HG03575 (cell line): ENCODE results near the gene PRKAG2.

Source experiments
- ATAC-seq: cut with Tn5 transposase; IDR thresholded peaks from one replicate; pipeline ENCODE4 v1.9.1; 2021; ENCODE audit not compliant: unreplicated experiment, insufficient number of reproducible peaks, low FRiP score; ENCODE audit errors: extremely low read depth

The PRKAG2 gene

DNA sequence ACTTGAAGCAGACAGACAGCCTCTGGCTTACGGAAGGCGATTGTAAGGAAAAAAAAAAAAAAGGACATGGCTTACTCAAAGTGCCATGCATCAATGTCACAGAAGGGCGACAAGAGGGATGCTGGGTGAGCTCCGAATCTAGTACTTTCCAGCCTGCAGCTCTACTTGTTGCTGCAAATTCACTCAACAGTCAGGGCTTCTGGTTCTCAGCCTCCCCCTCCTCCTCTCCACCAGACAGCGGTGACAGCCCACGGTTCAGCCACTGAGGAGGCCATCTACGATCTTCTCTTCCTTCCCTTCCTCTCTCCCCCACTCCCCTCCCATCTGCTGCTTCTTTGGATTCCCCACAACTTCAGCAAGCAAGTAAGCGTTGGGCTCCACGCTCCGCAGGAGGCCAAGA lies 63.5 kb downstream of the PRKAG2 start:
- ATAC-seq: no peak

DNA sequence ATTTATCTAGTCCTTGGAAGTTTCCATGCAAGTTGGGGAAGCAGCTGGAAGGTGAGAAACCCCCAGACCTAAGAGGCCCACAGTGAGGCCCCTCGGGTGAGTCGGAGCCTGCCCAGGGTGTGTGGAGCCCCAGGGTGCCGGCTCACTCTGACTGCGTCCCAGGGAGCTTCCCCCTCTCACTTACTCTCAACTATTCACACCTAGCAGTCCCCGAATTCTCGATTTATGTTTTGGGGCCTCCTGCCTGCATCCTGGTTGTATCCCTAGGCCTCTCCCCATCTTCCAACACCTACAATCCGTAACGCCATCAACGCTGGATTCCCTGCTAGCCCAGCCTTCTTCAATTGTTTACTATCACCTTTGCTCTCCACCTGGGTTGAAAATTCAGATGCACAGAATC lies 63.9 kb downstream of the PRKAG2 start:
- ATAC-seq: no peak

- no peak for ATAC-seq
Observed at GRCh38 chr7:151810441-151811232, 66.3 kb downstream of the PRKAG2 start.

- ATAC-seq: no peak
Observed at GRCh38 chr7:151809864-151810170, 67.1 kb downstream of the PRKAG2 start.

DNA sequence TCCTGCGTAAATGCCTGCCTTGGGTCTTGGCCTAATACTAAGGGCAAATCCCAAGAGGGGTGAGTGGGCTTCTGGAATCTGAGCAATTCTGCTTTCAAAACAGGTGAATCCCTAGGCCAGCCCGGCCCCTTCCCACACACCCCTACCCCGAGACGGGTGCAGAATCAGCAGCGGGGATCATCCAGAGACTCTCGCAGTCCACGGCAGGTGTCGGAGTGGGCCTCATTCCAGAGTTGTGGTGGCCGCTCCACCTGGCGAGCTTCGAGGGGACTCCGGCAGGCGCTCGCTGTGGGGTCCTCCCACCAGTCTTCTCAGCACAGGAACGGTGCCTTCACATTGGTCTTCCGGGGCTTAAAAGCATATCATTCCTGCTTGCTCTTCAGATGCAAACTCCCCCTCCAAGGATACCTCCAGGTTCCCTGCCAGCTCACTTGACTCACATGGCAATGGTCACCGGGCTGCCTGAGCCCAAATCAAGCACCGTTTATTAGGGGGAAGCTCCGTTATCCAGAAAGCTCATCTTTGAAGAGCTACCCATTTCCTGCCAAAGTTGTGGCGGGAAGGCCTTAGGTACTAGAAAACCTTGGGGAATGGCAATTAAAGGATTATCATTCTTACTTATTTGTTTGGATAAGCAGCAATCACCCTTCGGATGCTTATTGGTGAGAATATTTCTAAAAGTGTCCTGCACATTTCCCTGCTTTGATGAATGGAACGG lies 67.6 kb downstream of the PRKAG2 start:
- no peak for ATAC-seq

DNA sequence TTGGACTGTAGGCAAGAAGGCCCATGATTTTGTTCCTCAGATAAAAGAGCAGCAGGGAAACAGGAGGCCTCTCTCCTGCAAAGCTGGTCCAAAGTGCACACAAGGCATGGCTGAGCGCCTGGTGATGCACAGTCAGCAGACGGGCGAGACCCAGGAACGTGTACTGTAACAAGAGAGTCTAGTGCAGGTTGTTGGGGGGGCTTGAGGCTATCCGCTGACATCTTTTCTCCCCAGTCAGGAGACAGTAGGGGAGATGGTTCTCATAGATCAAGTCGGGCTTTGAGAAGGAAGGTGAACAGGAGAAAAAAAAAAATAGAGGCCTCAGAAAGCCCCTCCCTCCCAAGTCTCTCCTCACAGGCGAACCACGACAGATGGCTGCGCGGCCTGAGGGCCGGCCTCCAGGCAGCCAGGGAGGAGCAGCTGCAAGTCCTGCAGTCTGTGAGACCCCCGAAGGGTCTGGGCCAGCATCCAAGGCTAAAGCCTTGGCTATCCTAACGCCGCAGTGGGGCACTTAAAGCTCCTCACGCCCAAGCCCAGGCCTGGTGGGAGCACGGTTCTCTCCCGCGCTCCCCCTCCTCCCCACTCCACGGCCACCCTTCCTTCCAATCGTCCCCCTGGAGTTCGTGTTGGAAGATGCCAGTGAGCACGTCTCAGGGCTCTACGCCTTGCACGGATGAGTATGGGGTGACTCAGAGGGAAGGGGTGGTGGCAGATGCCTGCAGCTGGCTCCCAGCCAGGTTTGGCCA lies 68.3 kb downstream of the PRKAG2 start:
- no peak for ATAC-seq

GRCh38 chr7:151807846-151808245 lies 69.1 kb downstream of the PRKAG2 start:
- no peak for ATAC-seq

DNA sequence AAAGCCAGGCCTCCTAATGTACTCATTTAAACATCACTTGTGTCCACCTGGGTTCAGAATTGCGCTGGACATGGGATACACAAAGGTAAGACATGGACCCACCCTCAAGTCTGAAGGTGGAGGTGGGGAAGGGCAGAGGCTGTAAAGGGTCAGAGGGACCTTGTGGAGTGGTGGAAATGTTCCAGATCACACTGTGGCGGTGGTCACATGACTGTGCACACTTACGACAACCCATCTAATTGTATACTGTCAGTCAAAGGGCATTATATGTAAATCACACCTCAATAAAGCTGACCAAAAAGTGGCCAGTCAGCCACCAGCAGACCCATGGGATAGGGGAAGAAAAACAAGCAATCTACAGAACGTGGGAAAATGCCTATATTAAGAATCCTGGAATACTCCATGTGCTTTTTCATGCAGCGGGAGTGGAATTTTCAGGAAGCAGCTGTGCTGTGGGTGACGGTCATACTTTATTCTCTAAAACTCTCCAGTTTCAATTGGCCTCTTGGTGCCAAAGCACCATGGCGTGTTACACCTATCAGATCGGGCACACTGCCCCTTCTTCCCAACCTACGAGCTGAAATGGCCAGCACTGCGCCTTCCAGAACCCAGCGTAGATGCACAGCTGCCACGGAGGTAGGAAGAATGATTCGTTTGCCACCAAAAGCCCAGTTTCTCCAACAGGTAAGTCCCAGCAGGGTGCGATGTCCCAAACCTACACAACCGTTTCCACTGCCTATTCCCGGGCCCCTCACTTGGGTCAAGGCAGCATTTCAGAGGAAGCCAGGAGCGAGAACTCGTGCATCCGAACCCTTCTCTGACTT lies 69.8 kb downstream of the PRKAG2 start:
- ATAC-seq: no peak

DNA sequence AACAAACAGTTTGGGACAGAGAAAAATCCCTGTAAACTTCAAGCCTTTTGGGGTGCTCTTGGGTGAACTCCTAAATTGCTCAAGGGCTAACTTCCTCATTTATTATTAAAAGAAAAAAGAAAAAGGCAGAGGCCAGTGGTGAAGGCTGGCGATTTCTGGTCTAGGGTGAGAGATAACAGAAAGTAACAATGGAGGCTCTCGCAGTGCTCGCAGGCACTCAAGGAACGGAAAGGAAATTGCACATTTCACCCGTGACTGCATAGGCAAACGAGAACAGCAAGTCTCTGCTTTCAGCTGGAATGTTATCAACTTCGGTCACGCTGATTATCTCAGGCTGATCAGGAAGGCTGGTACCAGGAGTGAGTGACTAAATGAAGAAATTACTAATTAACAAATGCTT lies 70.7 kb downstream of the PRKAG2 start:
- ATAC-seq: no peak

DNA sequence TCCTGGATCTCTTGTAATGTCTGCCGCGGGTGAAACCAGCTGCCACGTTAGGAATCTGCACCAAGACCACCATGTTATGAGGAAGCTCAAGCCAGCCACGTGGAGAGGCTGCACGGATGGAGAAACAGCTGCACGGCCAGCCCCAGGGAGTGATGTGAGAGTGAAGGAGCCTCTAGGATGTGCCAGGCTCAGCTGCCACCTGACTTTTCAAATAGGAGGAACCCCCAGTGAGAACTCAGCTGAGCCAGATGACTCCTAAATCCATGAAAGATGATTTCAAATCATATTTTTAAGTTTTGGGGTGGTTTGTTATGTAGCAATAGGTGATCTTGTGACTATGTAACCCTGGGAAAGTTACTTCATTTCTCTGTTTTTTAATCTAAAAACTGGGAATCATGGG lies 71.7 kb downstream of the PRKAG2 start:
- no peak for ATAC-seq

DNA sequence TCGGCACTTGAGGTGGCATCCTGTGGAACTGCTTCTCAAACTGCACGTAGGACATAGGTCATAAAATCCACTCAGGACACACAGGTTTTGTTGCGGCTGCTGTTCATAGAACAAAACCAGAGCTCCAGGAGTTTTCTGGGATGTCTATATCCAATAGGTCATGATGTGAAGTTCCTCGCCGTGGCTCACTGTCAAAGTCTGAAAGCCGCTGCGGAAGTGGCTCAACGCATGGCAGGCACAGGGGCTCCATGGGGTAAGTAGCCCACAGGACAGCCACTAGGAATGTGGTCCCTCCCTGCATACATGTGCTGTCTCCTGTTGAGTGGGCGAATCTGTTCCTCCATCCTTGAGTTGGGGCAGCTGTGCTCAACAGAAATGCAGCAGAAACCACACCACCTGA lies 72.2 kb downstream of the PRKAG2 start:
- no peak for ATAC-seq

DNA sequence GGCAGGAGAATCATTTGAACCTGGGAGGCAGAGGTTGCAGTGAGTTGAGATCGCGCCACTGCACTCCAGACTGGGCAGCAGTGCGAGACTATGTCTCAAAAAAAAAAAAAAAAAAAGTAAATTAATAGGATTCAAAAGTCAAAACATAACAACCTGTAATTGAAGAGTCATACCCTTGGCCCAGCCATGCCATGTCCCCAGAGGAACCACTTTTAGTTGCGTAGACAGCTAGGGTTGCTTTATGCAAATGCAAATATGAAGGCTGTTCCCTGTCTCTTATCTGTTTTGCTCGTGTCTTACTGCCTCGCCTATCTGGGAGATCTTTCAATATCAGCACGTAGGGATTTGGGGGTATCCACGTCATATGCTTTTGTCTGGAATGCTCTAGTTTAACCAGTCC lies 73.1 kb downstream of the PRKAG2 start:
- ATAC-seq: no peak

DNA sequence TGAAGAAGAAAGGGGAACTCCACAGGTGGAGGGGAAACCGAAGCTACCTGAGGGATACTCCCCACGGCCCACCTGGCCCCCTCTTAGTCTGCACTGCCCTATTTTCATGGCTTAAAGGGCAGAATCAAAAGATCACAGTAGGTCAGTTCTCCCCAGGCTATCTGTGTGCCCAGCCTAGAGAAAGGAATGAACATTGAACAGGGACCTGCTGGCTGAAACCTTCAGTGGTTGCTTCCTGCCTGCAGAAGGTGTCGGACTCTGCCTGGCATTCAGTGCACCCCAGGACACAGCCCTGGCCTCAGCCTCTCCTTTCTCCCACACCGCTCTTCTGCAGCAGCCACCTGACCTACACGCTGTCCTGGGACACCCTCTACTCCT lies 74.5 kb downstream of the PRKAG2 start:
- no peak for ATAC-seq

DNA sequence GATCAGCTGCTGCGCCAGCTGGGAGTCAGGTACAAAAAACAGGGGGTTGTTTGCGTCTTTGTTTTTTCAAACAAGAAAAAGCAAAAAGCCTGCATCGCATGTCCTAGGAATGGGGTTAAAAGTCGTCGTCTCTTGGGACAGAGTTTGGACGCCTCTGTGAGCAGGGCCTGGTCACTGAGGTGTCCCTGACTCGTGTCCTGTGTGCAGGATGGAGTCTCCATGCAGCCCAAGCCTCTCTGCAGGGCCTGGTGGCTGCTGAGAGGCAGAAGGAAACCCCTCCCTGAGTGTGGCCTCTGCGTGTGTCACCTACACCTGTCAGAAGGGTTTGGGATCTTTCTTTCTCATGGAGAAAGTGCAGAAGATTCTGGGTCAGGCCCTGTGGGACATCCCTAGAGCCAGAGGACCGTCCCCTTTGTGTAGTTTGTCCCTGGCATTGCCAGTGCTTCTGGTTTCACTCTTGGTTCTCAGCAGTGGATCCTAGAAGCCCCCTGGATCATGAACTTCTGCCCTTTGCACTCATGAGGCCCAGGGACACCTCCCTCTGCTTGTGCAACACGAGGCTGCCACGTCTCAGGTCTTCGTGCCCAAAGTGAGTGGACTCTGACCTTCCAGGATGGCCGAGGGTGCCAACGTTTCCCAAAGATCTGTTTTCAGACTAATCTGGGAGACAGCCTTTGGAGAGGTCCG lies 75.0 kb downstream of the PRKAG2 start:
- no peak for ATAC-seq

DNA sequence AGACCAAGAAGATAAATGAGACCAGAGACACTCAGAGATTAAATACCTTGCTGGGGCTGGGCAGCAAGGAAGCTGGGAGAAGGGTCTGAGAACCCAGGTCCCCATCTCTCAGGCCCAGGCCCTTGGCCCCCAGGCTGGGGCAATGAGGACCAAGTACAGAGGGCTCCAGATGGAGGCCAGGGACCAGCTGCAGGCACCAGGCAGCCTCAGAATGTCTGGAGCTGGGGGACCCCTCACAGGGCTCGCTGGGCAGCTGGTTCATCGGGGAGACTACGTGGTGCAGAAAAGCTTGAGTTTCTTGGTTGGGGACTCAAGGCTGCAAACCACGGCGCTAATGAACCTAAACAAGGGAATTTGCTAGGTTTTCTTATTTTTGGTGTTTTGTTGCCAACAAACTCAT lies 75.6 kb downstream of the PRKAG2 start:
- no peak for ATAC-seq

- ATAC-seq: no peak
Observed at GRCh38 chr7:151800861-151801260, 76.1 kb downstream of the PRKAG2 start.

DNA sequence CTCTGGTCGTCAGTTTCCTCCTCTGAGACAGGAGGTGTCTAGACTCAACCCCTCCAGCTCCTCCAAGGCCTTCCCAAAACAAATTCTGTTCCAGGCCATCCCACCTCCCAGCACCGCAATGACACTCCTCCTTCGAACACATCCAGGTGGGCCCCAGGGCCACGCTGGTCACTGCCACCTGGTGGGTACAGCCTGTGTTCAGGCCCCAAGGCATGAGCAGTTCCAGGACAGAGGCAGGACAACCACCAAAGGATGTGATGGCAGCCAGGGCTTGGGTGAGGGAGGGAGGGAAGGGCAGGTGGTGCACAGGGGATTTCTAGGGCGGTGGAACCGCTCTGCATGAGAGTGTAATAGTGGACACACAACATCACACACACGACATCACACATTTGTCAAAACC lies 76.5 kb downstream of the PRKAG2 start:
- ATAC-seq: no peak

DNA sequence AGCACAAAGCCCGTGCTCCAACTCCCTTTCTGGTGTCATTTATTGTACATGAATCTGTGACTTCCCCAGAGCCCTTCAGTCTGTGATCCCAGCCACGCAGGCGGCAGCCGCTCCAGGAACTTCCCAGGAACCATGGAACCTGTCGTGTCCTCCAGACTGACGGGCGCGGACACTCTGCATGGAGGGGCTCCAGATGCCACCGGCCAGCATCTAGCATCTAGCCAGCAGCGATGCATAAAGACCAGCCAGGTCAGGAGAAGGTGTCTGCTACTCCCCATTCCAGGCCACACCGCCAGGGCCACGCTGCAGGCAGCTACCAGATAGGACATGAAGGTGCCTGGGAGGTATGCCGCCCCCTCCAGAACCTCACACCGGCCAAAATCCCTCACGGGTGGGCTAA lies 77.4 kb downstream of the PRKAG2 start:
- ATAC-seq: no peak
